GM21360 (cell line): ENCODE data around the gene NUP43.
"Not testable (repeated sequence)": the region's sequence is repeated elsewhere in the genome, so short reads cannot be mapped to it uniquely, and the experiment has no call there.

Source experiments
- ATAC-seq: cut with Tn5 transposase; IDR thresholded peaks from one replicate; pipeline ENCODE4 v1.9.1; 2021; ENCODE audit warnings: mild to moderate bottlenecking, moderate library complexity; ENCODE audit not compliant: unreplicated experiment

The NUP43 gene

GRCh38 chr6:149698175-149698574 lies 48.2 kb downstream of the NUP43 start:
- ATAC-seq, result no peak

GRCh38 chr6:149696901-149697300 lies 49.4 kb downstream of the NUP43 start:
- no peak for ATAC-seq

DNA sequence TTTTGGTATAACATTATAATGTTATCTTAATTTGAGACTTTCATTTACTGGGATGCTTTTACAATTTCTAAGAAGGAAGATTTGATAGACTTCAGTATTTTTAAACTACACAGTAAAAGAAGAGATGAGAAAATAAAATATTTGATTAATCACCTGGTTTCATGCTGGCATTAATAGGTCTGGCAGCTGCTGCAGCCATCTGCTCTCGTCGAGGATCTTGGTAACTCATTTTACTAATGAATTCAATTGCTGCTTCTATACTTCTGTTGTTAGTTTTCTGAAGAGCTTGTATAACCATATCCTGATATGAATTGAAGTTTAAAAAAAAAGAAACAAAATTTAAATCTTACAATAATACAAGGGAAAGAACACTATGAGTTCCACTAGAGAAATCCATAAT lies 51.4 kb downstream of the NUP43 start:
- no peak for ATAC-seq

- ATAC-seq, result no peak
Measured at GRCh38 chr6:149691201-149691600, 55.1 kb downstream of the NUP43 start.

DNA sequence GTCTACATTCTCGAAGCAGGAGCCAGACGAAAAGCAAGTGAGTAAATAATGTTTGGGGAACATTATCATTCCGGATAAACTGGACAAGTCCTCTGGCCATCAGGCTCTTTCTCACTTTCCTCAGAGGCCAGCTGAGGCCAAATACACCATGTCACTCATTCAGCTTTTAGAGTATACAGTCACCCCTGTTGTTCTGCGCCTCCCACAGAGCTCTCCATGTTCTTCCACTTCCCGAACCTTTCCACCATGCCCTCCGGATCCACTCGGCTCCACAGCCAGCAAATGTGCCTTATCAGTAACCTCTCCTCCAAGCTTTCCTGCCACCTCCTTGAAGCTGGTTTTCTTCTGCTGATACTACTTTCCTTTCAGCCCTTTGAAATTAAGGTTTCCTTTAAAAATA lies 60.1 kb downstream of the NUP43 start:
- ATAC-seq, result no peak

- ATAC-seq, result no peak
Measured at GRCh38 chr6:149683256-149683859, 63.0 kb downstream of the NUP43 start.

- ATAC-seq, result not testable (repeated sequence)
Measured at GRCh38 chr6:149681845-149682244, 64.5 kb downstream of the NUP43 start.

DNA sequence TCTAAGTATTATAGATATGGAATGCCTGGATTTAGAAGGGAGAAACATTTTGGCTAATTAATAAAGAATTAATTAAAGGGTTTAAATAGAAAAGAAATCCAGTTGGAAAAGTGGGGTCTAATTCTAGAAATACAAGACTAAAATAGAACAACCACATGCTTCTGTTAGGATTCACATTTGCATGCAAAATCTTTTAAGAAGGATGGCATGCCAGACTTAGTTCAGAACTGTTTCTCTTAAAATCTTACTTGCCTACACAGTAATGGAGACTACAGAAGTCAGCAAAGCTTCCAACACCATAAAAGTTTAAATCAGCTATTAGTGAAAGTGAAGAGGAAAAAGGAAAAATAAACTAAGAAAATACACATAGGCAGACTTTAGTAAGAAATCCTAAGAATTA lies 65.1 kb downstream of the NUP43 start:
- ATAC-seq, result no peak

- no peak for ATAC-seq
Measured at GRCh38 chr6:149680503-149680902, 65.8 kb downstream of the NUP43 start.
